ENCODE data around the gene SPAG8. TPM values are rescaled to one million over a fixed set of nuclear protein-coding genes. Genes with fewer than 3 reads are reported as not detected.

Gene SPAG8
- total and polyA plus RNA-seq, 9 of the 15 experiments (the other 6 are each of a cell fraction or from before 2014, with no cell fraction given) = 0.03 to 0.47 (median 0.21) TPM

- TF ChIP-seq GTF2B (IDR thresholded peaks at IDR 0.05; ENCODE audit: extremely low read depth, insufficient read length) = no peak
- no peak for TF ChIP-seq RBM15 (IDR thresholded peaks at IDR 0.05; ENCODE audit: insufficient read depth, low read length)
- TF ChIP-seq POLR3A (IDR thresholded peaks at IDR 0.05; ENCODE audit: borderline replicate concordance, extremely low read depth, insufficient read depth, insufficient read length) = no peak
- no peak for TF ChIP-seq ZBTB43 (CRISPR knock-in tag; IDR thresholded peaks at IDR 0.05)
- no peak for TF ChIP-seq ATF2 (CRISPR knock-in tag; IDR thresholded peaks at IDR 0.05)
- TF ChIP-seq NFYB (IDR thresholded peaks at IDR 0.05; ENCODE audit: extremely low read depth, insufficient read length) = no peak
Measured at GRCh38 chr9:35845824-35846771, 34.0 kb upstream of the SPAG8 start (continued).

Measured in K562 (cell line).